Thoracic aorta (tissue), 2 donors: ENCODE measurements around the gene RFX1. TPM values are rescaled to one million over a fixed set of nuclear protein-coding genes. Genes with fewer than 3 reads are reported as not detected.
"Not testable (repeated sequence)": the region's sequence is repeated elsewhere in the genome, so short reads cannot be mapped to it uniquely, and the experiment has no call there.

Experiments used
- ATAC-seq: fragments of 150-250 bp; one replicate; pipeline ENCODE4 v1.8.0; 2017; ENCODE audit warnings: low read depth; ENCODE audit not compliant: insufficient number of reproducible peaks, low FRiP score
- DNase-seq: peaks from one replicate; pipeline ENCODE4 v3.0.0-alpha.2; 2020; ENCODE audit warnings: low spot score
- H3K27ac ChIP-seq, 2 donors: fragments of 200-600 bp; sonication (generic); 1 replicate in 1 of 2; 2 replicates in 1 of 2; pipeline ENCODE4 v1.5.1; 2016; ENCODE audit warnings: mild to moderate bottlenecking in 2 of 2, moderate library complexity in 2 of 2
- H3K27me3 ChIP-seq: fragments of 200-600 bp; sonication (generic); replicated peaks from 2 replicates; pipeline ENCODE4 v1.6.0; 2016; ENCODE audit warnings: mild to moderate bottlenecking; ENCODE audit not compliant: insufficient read depth
- H3K36me3 ChIP-seq: fragments of 200-600 bp; sonication (generic); one replicate; pipeline ENCODE4 v1.5.1; 2016
- H3K4me1 ChIP-seq, 2 donors: fragments of 200-600 bp; sonication (generic); 1 replicate in 1 of 2; 2 replicates in 1 of 2; pipeline versions ENCODE4 v1.5.1 to v1.6.0; 2016; ENCODE audit warnings: low read depth in 2 of 2, mild to moderate bottlenecking in 1 of 2; ENCODE audit not compliant: control insufficient read depth in 1 of 2
- H3K4me3 ChIP-seq: fragments of 200-600 bp; sonication (generic); 2 replicates; pipeline ENCODE4 v1.5.1; 2016; ENCODE audit warnings: mild to moderate bottlenecking
- H3K9me3 ChIP-seq: fragments of 200-600 bp; sonication (generic); 2 replicates; pipeline ENCODE4 v1.5.1; 2016
- total RNA-seq, 2 donors: library from RNA; depleted of rRNA; stranded (reverse); fragments of >200 nt; gene quantifications; one replicate each; pipeline versions ENCODE4 v1.1.0 to v1.2.3, GENCODE V29; 2016
- TF ChIP-seq, protein P1 (sequence below): fragments of 200-600 bp; sonication (generic); IDR thresholded peaks from one replicate; pipeline ENCODE4 v1.5.1; 2019; ENCODE audit warnings: antibody characterized with exemption

The RFX1 gene
- total RNA-seq, 2 donors from 2014 or later, result 3.0 to 5.7 TPM

DNA sequence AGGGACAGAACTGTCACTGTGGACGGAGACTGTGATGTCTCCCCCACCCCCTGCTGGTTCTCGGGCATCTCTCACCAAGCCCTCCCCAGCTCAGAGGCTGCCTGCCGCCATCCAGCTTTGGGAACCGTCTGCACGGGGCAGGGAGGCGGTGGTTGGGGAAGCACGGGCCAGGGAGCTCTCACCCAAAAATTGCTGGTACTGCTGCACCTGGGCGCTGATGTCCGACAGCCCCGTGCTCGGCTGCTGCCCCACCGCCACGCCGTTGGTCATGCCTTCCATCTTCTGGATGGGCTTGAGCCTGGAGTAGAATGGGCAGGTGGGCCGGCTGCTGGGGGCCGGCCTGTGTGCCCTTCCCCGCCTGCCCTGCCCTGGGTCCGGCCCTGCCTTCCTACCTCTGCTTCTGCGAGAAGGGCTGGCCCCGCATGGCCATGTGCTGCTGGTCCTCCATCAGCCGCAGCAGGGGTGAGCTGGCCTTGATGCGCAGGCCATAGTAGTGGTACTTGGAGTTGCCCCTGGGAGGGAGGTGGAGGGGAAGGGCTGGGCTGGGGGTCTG lies 37.7 kb downstream of the RFX1 start:
- H3K27me3 ChIP-seq, result no peaks in the 10 kb centered on the region
- H3K4me3 ChIP-seq, result no peak overlapping the region
- H3K27ac ChIP-seq, result no peak overlapping the region
- TF ChIP-seq, protein P1, sequence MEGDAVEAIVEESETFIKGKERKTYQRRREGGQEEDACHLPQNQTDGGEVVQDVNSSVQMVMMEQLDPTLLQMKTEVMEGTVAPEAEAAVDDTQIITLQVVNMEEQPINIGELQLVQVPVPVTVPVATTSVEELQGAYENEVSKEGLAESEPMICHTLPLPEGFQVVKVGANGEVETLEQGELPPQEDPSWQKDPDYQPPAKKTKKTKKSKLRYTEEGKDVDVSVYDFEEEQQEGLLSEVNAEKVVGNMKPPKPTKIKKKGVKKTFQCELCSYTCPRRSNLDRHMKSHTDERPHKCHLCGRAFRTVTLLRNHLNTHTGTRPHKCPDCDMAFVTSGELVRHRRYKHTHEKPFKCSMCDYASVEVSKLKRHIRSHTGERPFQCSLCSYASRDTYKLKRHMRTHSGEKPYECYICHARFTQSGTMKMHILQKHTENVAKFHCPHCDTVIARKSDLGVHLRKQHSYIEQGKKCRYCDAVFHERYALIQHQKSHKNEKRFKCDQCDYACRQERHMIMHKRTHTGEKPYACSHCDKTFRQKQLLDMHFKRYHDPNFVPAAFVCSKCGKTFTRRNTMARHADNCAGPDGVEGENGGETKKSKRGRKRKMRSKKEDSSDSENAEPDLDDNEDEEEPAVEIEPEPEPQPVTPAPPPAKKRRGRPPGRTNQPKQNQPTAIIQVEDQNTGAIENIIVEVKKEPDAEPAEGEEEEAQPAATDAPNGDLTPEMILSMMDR, result no peak
- DNase-seq (no peak), ATAC-seq (no peak)
- peaks cover 46% of the 10 kb centered on the region for H3K36me3 ChIP-seq
- H3K9me3 ChIP-seq, result no peaks in the 10 kb centered on the region
- no peaks in the 10 kb centered on the region for H3K4me1 ChIP-seq

- peaks cover 39% of the 10 kb centered on the region for H3K36me3 ChIP-seq
- not testable (repeated sequence) for H3K27ac ChIP-seq, H3K4me3 ChIP-seq, ATAC-seq, H3K27me3 ChIP-seq, H3K9me3 ChIP-seq, H3K4me1 ChIP-seq, DNase-seq
Observed at GRCh38 chr19:13967206-13967605, 38.9 kb downstream of the RFX1 start.

- no peaks in the 10 kb centered on the region for H3K27me3 ChIP-seq
- TF ChIP-seq, protein P1, result no peak
- no peak overlapping the region for H3K27ac ChIP-seq
- ATAC-seq (no peak), DNase-seq (no peak)
- H3K4me1 ChIP-seq, result no peaks in the 10 kb centered on the region
- no peak overlapping the region for H3K4me3 ChIP-seq
- no peaks in the 10 kb centered on the region for H3K9me3 ChIP-seq
- H3K36me3 ChIP-seq, result peaks cover 39% of the 10 kb centered on the region
Observed at GRCh38 chr19:13966684-13967128, 39.4 kb downstream of the RFX1 start.

- Histone ChIP-seq H3K9me3 (no peaks in the 10 kb centered on the region), H3K36me3 (peaks cover 39% of the 10 kb centered on the region), H3K4me3 (no peak overlapping the region), H3K27me3 (no peaks in the 10 kb centered on the region), H3K27ac (no peak overlapping the region), H3K4me1 (no peaks in the 10 kb centered on the region)
- TF ChIP-seq, protein P1, result no peak
- ATAC-seq, result no peak
- no peak for DNase-seq
Observed at GRCh38 chr19:13965926-13966683, 40.0 kb downstream of the RFX1 start.

GRCh38 chr19:13965377-13965896 lies 40.7 kb downstream of the RFX1 start:
- peaks cover 44% of the 10 kb centered on the region for H3K36me3 ChIP-seq
- no peak for DNase-seq

More at GRCh38 chr19:13965377-13965896, 40.7 kb downstream of the RFX1 start:
- TF ChIP-seq, protein P1, result no peak
- H3K27me3 ChIP-seq, result no peaks in the 10 kb centered on the region
- no peaks in the 10 kb centered on the region for H3K4me1 ChIP-seq
- no peak overlapping the region for H3K4me3 ChIP-seq
- ATAC-seq, result no peak
- H3K27ac ChIP-seq, result no peak overlapping the region
- H3K9me3 ChIP-seq, result no peaks in the 10 kb centered on the region
